ENCODE measurements around the gene SGCG.

The SGCG gene

DNA sequence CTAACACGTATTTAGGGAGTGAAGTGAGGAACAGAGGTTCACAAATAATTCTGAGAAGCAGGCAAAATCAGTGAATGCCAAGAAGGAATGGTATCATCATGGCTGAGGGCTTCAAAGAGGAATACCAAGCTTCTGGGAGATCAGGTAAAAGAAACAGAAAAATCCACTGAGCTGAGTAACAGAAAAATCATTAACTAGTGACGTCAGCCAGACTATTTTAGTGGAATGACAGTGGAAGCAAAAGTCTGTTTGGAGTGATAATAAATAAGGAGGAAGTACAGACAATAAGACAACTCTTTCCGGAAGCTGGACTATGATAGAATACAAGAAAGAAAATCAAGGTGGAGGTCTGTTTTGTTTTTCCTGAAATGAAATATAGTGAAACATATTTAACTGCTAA, 169.2 kb downstream of the SGCG start:
- Histone ChIP-seq H3K27ac (ENCODE audit: insufficient read depth, low read depth, low read length, poor library complexity, severe bottlenecking) (no peak overlapping the region), H3K27me3 (ENCODE audit: control insufficient read depth, insufficient read depth, low read length, poor library complexity, severe bottlenecking) (no peaks in the 10 kb centered on the region), H3K36me3 (ENCODE audit: control insufficient read depth, insufficient read depth, low read length) (peaks cover 17% of the 10 kb centered on the region), H3K9me3 (ENCODE audit: control insufficient read depth, low read length) (no peaks in the 10 kb centered on the region), H3K4me1 (ENCODE audit: control insufficient read depth, insufficient read depth, low read length) (no peaks in the 10 kb centered on the region), H3K4me3 (ENCODE audit: insufficient read depth, low read depth, low read length) (no peak overlapping the region)
- 97 to 98% methylated on average over 3 of the region's 3 CpGs for WGBS, 2 experiments

DNA sequence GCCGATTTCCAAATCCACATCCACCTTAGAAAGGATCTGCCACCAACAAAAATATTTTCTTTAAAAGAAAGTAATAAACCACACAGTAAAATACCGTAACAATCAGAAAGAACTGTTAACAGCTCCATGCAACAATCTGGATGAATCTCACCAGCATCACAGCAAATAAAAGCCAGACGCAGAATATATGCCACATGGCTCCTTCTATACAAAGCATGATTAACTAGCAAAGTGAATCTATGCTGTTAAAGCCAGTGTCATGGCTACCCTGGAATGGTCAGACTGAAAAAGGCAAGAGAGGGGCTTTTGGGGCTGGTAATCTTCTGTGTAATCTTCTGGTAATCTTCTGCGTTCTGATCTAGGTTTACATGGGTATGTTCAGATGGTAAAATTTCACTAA, 171.4 kb downstream of the SGCG start:
- H3K27ac ChIP-seq (ENCODE audit: insufficient read depth, low read depth, low read length, poor library complexity, severe bottlenecking): no peak overlapping the region
- no peaks in the 10 kb centered on the region for H3K4me1 ChIP-seq (ENCODE audit: control insufficient read depth, insufficient read depth, low read length)
- no peak overlapping the region for H3K4me3 ChIP-seq (ENCODE audit: insufficient read depth, low read depth, low read length)
- H3K27me3 ChIP-seq (ENCODE audit: control insufficient read depth, insufficient read depth, low read length, poor library complexity, severe bottlenecking): no peaks in the 10 kb centered on the region
- no peaks in the 10 kb centered on the region for H3K9me3 ChIP-seq (ENCODE audit: control insufficient read depth, low read length)
- peaks cover 20% of the 10 kb centered on the region for H3K36me3 ChIP-seq (ENCODE audit: control insufficient read depth, insufficient read depth, low read length)
- WGBS, 2 experiments: 76 to 88% methylated on average over 3 to 4 of the region's 4 CpGs

DNA sequence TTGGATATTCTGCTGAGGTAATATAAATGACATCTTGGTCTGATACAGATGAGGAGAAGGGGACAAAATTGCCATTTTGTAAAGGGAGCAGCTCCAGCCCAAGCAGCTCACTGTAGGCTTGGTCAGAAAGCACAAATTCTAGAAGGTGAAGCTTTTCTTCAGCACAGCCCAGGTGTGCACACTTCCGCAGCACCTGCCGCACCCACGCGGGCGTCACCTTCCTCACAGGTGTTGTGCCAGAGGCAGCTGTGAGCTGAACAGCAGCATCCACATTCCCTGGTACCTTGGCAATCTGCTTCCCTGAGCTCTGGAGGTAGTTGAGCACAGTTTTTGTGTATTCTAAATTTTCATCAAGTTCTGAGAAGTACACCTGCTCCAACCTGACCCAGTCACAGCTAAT, 173.7 kb downstream of the SGCG start:
- no peaks in the 10 kb centered on the region for H3K9me3 ChIP-seq (ENCODE audit: control insufficient read depth, low read length)
- H3K27ac ChIP-seq (ENCODE audit: insufficient read depth, low read depth, low read length, poor library complexity, severe bottlenecking): no peak overlapping the region
- WGBS, 2 experiments: 96 to 97% methylated on average over 5 of the region's 5 CpGs
- peaks cover 20% of the 10 kb centered on the region for H3K36me3 ChIP-seq (ENCODE audit: control insufficient read depth, insufficient read depth, low read length)
- no peak overlapping the region for H3K4me3 ChIP-seq (ENCODE audit: insufficient read depth, low read depth, low read length)
- H3K4me1 ChIP-seq (ENCODE audit: control insufficient read depth, insufficient read depth, low read length): no peaks in the 10 kb centered on the region
- H3K27me3 ChIP-seq (ENCODE audit: control insufficient read depth, insufficient read depth, low read length, poor library complexity, severe bottlenecking): no peaks in the 10 kb centered on the region

DNA sequence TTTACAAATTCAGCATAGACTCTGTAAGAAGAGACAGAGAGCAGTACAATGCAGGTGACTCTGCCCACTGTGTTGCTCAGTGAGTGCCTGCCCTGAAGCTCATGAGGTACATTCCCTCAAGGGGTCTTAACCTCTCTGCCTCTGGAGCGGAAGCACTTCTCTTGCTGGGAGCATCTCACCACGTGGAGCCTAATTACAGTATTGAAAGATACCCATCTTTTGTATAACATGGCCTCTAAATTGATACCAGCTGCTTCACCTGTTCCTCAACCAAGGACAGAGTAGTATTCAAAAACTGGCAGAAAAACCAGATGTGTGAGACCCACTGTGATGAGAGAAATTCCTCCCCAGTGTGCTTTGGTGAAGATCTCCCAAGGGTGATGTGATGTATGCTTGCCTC, 175.6 kb downstream of the SGCG start:
- Histone ChIP-seq H3K9me3 (ENCODE audit: control insufficient read depth, low read length) (no peaks in the 10 kb centered on the region), H3K27me3 (ENCODE audit: control insufficient read depth, insufficient read depth, low read length, poor library complexity, severe bottlenecking) (no peaks in the 10 kb centered on the region), H3K27ac (ENCODE audit: insufficient read depth, low read depth, low read length, poor library complexity, severe bottlenecking) (no peak overlapping the region), H3K4me3 (ENCODE audit: insufficient read depth, low read depth, low read length) (no peak overlapping the region), H3K36me3 (ENCODE audit: control insufficient read depth, insufficient read depth, low read length) (peaks cover 20% of the 10 kb centered on the region), H3K4me1 (ENCODE audit: control insufficient read depth, insufficient read depth, low read length) (no peaks in the 10 kb centered on the region)
- WGBS, 2 experiments: 90 to 94% methylated on average over 2 of the region's 2 CpGs

DNA sequence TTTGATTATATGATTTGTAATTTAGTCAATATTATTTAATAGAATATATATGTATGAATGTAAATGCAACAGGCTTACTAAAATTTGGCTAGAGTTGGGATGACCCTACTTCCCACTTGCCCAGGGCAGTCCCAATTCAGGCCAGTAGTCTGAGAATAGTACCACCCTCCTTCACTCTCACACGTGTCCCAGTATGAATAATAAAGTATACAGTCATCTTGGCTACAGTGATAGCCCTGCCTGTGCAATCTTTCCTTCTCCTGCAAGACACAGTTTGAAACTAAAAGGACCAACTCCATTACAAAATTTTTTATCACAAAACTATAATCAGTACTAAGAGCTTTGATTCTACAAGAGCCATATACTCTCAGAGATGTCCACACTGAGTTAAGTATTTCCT, 176.6 kb downstream of the SGCG start:
- 86 to 100% methylated on average over 1 of the region's 1 CpG for WGBS, 2 experiments
- H3K4me3 ChIP-seq (ENCODE audit: insufficient read depth, low read depth, low read length): no peak overlapping the region
- H3K36me3 ChIP-seq (ENCODE audit: control insufficient read depth, insufficient read depth, low read length): peaks cover 20% of the 10 kb centered on the region

DNA sequence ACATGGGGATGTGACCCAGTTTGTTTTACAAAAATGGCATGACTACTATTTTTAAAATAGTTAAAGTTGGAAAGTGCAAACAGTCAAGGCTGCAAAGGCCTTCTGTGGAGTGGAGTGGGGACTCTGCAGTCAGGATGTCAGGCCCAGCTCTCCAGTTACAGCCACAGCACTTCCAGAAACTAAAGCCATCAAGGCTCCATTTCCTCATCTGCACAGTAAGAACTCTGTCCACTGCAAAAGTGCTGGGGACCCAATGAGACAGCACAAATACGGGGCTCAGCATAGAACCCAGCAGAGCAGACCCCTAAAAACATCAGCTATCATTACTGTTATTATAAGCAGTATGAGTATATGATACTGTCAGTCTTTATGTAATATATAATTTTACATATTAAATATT, 179.1 kb downstream of the SGCG start:
- peaks cover 18% of the 10 kb centered on the region for H3K36me3 ChIP-seq (ENCODE audit: control insufficient read depth, insufficient read depth, low read length)
- 100% methylated on average over 1 of the region's 1 CpG; no CpG with 5 or more reads in 1 of the 2 experiments for WGBS, 2 experiments
- no peak overlapping the region for H3K4me3 ChIP-seq (ENCODE audit: insufficient read depth, low read depth, low read length)
- H3K9me3 ChIP-seq (ENCODE audit: control insufficient read depth, low read length): no peaks in the 10 kb centered on the region
- no peaks in the 10 kb centered on the region for H3K4me1 ChIP-seq (ENCODE audit: control insufficient read depth, insufficient read depth, low read length)
- no peaks in the 10 kb centered on the region for H3K27me3 ChIP-seq (ENCODE audit: control insufficient read depth, insufficient read depth, low read length, poor library complexity, severe bottlenecking)
- H3K27ac ChIP-seq (ENCODE audit: insufficient read depth, low read depth, low read length, poor library complexity, severe bottlenecking): no peak overlapping the region

More for the DNA sequence above, 176.6 kb downstream of the SGCG start:
- no peak overlapping the region for H3K27ac ChIP-seq (ENCODE audit: insufficient read depth, low read depth, low read length, poor library complexity, severe bottlenecking)
- no peaks in the 10 kb centered on the region for H3K9me3 ChIP-seq (ENCODE audit: control insufficient read depth, low read length)
- H3K27me3 ChIP-seq (ENCODE audit: control insufficient read depth, insufficient read depth, low read length, poor library complexity, severe bottlenecking): no peaks in the 10 kb centered on the region
- H3K4me1 ChIP-seq (ENCODE audit: control insufficient read depth, insufficient read depth, low read length): no peaks in the 10 kb centered on the region

DNA sequence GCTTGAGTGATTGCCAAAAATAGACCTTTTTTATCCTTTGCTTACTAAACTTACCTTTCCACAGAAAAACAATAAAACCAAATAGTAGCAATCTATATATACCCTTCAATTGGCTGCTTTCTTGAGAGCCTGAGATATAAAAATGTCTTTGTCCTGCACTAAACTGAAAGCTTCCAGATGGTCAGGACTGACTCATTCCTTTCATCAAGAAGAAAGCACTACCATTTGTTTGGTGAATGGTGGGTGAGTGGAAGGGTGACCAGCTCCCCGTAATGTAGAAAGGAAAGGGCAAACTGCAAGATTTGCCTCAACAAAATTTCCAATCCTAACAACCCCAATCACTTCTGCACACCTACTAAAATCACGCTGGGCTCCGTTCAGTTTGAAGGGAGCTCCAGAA, 184.9 kb downstream of the SGCG start:
- no peak overlapping the region for H3K27ac ChIP-seq (ENCODE audit: insufficient read depth, low read depth, low read length, poor library complexity, severe bottlenecking)

DNA sequence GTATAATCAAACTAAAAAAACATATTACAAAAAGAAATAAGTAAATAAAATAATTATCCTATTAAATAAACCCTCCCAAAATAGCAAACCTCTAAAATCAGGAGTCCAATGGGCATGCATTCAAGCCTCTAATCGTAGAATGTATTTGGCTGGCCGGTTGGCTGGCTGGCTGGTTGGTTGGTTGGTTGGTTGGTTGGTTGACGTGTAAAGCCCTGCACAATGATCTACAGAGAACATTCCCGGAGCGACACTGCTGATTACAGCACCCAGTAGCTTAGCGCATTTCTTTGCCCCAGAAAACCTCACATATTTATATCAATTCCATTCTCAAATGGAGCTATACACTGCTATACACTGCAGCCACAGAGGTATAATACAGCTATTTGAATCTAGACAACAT, 187.1 kb downstream of the SGCG start:
- WGBS, 2 experiments: 91 to 96% methylated on average over 6 of the region's 6 CpGs
- no peak overlapping the region for H3K4me3 ChIP-seq (ENCODE audit: insufficient read depth, low read depth, low read length)
- H3K27me3 ChIP-seq (ENCODE audit: control insufficient read depth, insufficient read depth, low read length, poor library complexity, severe bottlenecking): no peaks in the 10 kb centered on the region
- H3K27ac ChIP-seq (ENCODE audit: insufficient read depth, low read depth, low read length, poor library complexity, severe bottlenecking): no peak overlapping the region
- peaks cover 1% of the 10 kb centered on the region for H3K4me1 ChIP-seq (ENCODE audit: control insufficient read depth, insufficient read depth, low read length)
- no peaks in the 10 kb centered on the region for H3K9me3 ChIP-seq (ENCODE audit: control insufficient read depth, low read length)
- H3K36me3 ChIP-seq (ENCODE audit: control insufficient read depth, insufficient read depth, low read length): peaks cover 49% of the 10 kb centered on the region

More for the DNA sequence above, 184.9 kb downstream of the SGCG start:
- Histone ChIP-seq H3K9me3 (ENCODE audit: control insufficient read depth, low read length) (no peaks in the 10 kb centered on the region), H3K4me3 (ENCODE audit: insufficient read depth, low read depth, low read length) (no peak overlapping the region), H3K27me3 (ENCODE audit: control insufficient read depth, insufficient read depth, low read length, poor library complexity, severe bottlenecking) (no peaks in the 10 kb centered on the region), H3K36me3 (ENCODE audit: control insufficient read depth, insufficient read depth, low read length) (peaks cover 46% of the 10 kb centered on the region), H3K4me1 (ENCODE audit: control insufficient read depth, insufficient read depth, low read length) (no peaks in the 10 kb centered on the region)
- 93 to 95% methylated on average over 3 of the region's 3 CpGs for WGBS, 2 experiments

DNA sequence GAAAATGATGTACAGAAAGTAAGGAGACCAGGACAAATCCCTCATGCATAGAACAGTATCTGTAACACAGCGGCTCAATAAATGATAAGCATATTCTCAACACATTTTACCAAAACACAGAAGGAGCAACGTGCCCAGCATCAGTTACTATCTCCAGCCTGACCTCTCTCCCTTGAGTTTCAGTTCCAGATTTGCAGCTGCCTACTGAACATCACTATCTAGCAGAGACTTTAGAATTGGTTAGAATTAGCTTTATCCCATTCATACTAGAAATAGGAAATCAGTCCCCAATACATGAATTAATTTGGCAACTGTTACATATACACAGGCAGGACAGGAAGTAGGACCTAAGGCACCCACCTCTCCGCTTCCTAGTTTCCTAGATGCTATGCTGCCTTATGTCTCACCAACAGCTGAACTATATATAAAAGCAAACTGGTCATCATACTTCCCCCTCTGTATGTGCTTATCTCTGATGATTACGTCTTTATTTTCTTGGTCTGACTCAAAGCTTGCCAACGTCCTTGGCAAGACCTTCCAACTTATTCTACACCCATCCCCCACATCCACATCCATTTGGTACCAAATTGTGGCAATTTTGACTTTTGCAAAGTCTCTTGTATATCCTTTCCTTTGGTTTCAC, 191.6 kb downstream of the SGCG start:
- Histone ChIP-seq H3K4me3 (ENCODE audit: insufficient read depth, low read depth, low read length) (no peak overlapping the region), H3K27ac (ENCODE audit: insufficient read depth, low read depth, low read length, poor library complexity, severe bottlenecking) (no peak overlapping the region), H3K27me3 (ENCODE audit: control insufficient read depth, insufficient read depth, low read length, poor library complexity, severe bottlenecking) (no peaks in the 10 kb centered on the region), H3K4me1 (ENCODE audit: control insufficient read depth, insufficient read depth, low read length) (peaks cover 13% of the 10 kb centered on the region), H3K36me3 (ENCODE audit: control insufficient read depth, insufficient read depth, low read length) (peaks cover 29% of the 10 kb centered on the region), H3K9me3 (ENCODE audit: control insufficient read depth, low read length) (no peaks in the 10 kb centered on the region)
- 73 to 77% methylated on average over 5 of the region's 5 CpGs for WGBS, 2 experiments

Measured in ectodermal cell (in vitro differentiated cells).